VCaP (cell line): ENCODE measurements around the gene FSD1L.

ENCODE experiments used
- H3K27ac ChIP-seq: fragments of 450-650 bp; 2 replicates; pipeline ENCODE4 v1.5.1; 2017
- CTCF ChIP-seq: fragments of 450-650 bp; conservative IDR thresholded peaks from 2 replicates; pipeline ENCODE4 v1.5.1; 2017; ENCODE audit warnings: mild to moderate bottlenecking, moderate library complexity

The FSD1L gene

GRCh38 chr9:105414947-105415661 lies 32.7 kb upstream of the FSD1L start:
- H3K27ac ChIP-seq = no peak overlapping the region
- peak; percentile 83 for TF ChIP-seq CTCF

GRCh38 chr9:105415662-105415980 lies 32.2 kb upstream of the FSD1L start:
- H3K27ac ChIP-seq = no peak overlapping the region
- peak; percentile 61 for TF ChIP-seq CTCF

- no peak for TF ChIP-seq CTCF
- H3K27ac ChIP-seq = no peak overlapping the region
Observed at GRCh38 chr9:105416840-105417239, 31.0 kb upstream of the FSD1L start.

GRCh38 chr9:105418588-105419500 lies 29.0 kb upstream of the FSD1L start:
- TF ChIP-seq CTCF = no peak
- no peak overlapping the region for H3K27ac ChIP-seq

- no peak overlapping the region for H3K27ac ChIP-seq
- TF ChIP-seq CTCF = no peak
Observed at GRCh38 chr9:105419816-105420597, 27.8 kb upstream of the FSD1L start.

GRCh38 chr9:105421154-105421553 lies 26.7 kb upstream of the FSD1L start:
- no peak for TF ChIP-seq CTCF
- H3K27ac ChIP-seq = no peak overlapping the region

GRCh38 chr9:105421864-105422263 lies 26.0 kb upstream of the FSD1L start:
- no peak overlapping the region for H3K27ac ChIP-seq
- TF ChIP-seq CTCF = no peak
